Measurements from ENCODE around the gene ANKRD44.

ANKRD44 gene

GRCh38 chr2:197138506-197138905, 172.1 kb downstream of the ANKRD44 start:
- no peak for DNase-seq

GRCh38 chr2:197137826-197138477, 172.6 kb downstream of the ANKRD44 start:
- DNase-seq, result no peak

- no peak for DNase-seq
These were observed 173.3 kb downstream of the ANKRD44 start for GRCh38 chr2:197137231-197137630.

GRCh38 chr2:197136452-197136851, 174.1 kb downstream of the ANKRD44 start:
- DNase-seq, result no peak

GRCh38 chr2:197135806-197136205, 174.8 kb downstream of the ANKRD44 start:
- no peak for DNase-seq

- DNase-seq, result no peak
These were observed 176.4 kb downstream of the ANKRD44 start for GRCh38 chr2:197134206-197134605.

GRCh38 chr2:197131558-197131855, 179.1 kb downstream of the ANKRD44 start:
- DNase-seq, result no peak

- DNase-seq, result no peak
These were observed 180.3 kb downstream of the ANKRD44 start for GRCh38 chr2:197130318-197130717.

- DNase-seq, result no peak
These were observed 181.7 kb downstream of the ANKRD44 start for GRCh38 chr2:197128897-197129296.

GRCh38 chr2:197128126-197128525, 182.5 kb downstream of the ANKRD44 start:
- DNase-seq, result no peak

GRCh38 chr2:197126630-197127352, 183.8 kb downstream of the ANKRD44 start:
- no peak for DNase-seq

- DNase-seq, result no peak
These were observed 185.8 kb downstream of the ANKRD44 start for GRCh38 chr2:197124639-197125390.

- no peak for DNase-seq
These were observed 187.8 kb downstream of the ANKRD44 start for GRCh38 chr2:197122821-197123220.

GRCh38 chr2:197121756-197122385, 188.7 kb downstream of the ANKRD44 start:
- DNase-seq, result no peak

GRCh38 chr2:197121255-197121654, 189.3 kb downstream of the ANKRD44 start:
- DNase-seq, result no peak

- no peak for DNase-seq
These were observed 194.2 kb downstream of the ANKRD44 start for GRCh38 chr2:197116306-197116879.

- no peak for DNase-seq
These were observed 195.3 kb downstream of the ANKRD44 start for GRCh38 chr2:197115325-197115724.

GRCh38 chr2:197113275-197113711, 197.3 kb downstream of the ANKRD44 start:
- DNase-seq, result no peak

GRCh38 chr2:197109326-197109725, 201.3 kb downstream of the ANKRD44 start:
- no peak for DNase-seq

GRCh38 chr2:197108758-197109157, 201.8 kb downstream of the ANKRD44 start:
- DNase-seq, result no peak

GRCh38 chr2:197107291-197108269, 203.0 kb downstream of the ANKRD44 start:
- no peak for DNase-seq

GRCh38 chr2:197103363-197103762, 207.2 kb downstream of the ANKRD44 start:
- DNase-seq, result no peak
